ENCODE data around the gene UBL3. TPM values are rescaled to one million over a fixed set of nuclear protein-coding genes. Genes with fewer than 3 reads are reported as not detected.
A peak's percentile ranks its signal among the peaks of the same experiment; 100 is the strongest.

UBL3 gene
- total RNA-seq, 2 experiments from 2014 or later = 15.3 to 15.5 TPM

DNA sequence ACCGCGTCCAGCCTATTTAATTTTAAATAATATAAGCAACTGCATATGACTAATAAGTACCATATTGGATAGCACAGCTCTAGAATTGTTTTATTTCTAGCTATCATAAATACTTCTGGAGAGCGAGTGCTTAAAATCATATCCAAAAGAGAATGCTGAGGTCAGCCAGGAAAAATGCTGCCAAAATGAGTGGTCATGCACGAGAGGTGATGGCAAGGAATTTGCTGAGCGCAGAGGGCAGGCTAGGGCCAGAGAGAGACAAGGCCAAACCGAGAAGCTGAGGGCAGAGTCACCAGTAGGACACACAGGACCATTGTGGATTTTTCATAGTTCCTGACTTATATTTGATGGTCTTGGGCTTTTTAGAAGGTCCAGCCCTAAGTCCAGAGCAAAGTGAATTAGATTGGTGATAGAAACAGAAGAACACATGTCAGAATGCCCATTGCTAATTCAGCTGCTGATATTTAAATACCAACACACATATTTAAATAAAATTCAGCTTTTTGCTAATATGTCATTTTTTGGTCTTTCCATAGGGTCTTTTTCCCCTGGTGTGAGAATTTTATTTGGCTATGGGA is 33.6 kb upstream of the UBL3 start:
- peaks cover 14% of the 10 kb centered on the region for H3K4me1 Mint-ChIP-seq (ENCODE audit: low read depth)
- intact Hi-C loops (cut with micrococcal nuclease) = no loop called here
- no peaks in the 10 kb centered on the region for H3K27me3 Mint-ChIP-seq
- H3K4me3 Mint-ChIP-seq = no peak overlapping the region
- H3K36me3 Mint-ChIP-seq = no peaks in the 10 kb centered on the region
- no peak for DNase-seq
- H3K27ac Mint-ChIP-seq = no peak overlapping the region
- ChIA-PET POLR2A (no interaction called here), CTCF (interaction anchor here (0.9 kb wide), 1 partner anchor 229 kb away, joined by 3 read pairs; no protein-coding TSS in a partner anchor)
- no peaks in the 10 kb centered on the region for H3K9me3 Mint-ChIP-seq

GRCh38 chr13:29882076-29882475 is 31.7 kb upstream of the UBL3 start:
- no peak for DNase-seq
- Mint-ChIP-seq H3K36me3 (no peaks in the 10 kb centered on the region), H3K27me3 (no peaks in the 10 kb centered on the region), H3K27ac (no peak overlapping the region), H3K4me3 (no peak overlapping the region), H3K9me3 (no peaks in the 10 kb centered on the region), H3K4me1 (ENCODE audit: low read depth) (peaks cover 11% of the 10 kb centered on the region)
- POLR2A ChIA-PET = no interaction called here
- CTCF ChIA-PET = no interaction called here
- intact Hi-C loops (cut with micrococcal nuclease) = no loop called here

GRCh38 chr13:29878101-29878500 is 27.7 kb upstream of the UBL3 start:
- Mint-ChIP-seq H3K4me1 (ENCODE audit: low read depth) (no peaks in the 10 kb centered on the region), H3K27me3 (peaks cover 10% of the 10 kb centered on the region), H3K4me3 (no peak overlapping the region), H3K9me3 (no peaks in the 10 kb centered on the region), H3K27ac (no peak overlapping the region), H3K36me3 (no peaks in the 10 kb centered on the region)
- CTCF ChIA-PET = interaction anchor here (1.1 kb wide), 1 partner anchor 45 kb away, joined by 3 read pairs; no protein-coding TSS in a partner anchor
- intact Hi-C loops (cut with micrococcal nuclease) = no loop called here
- POLR2A ChIA-PET = no interaction called here
- no peak for DNase-seq

DNA sequence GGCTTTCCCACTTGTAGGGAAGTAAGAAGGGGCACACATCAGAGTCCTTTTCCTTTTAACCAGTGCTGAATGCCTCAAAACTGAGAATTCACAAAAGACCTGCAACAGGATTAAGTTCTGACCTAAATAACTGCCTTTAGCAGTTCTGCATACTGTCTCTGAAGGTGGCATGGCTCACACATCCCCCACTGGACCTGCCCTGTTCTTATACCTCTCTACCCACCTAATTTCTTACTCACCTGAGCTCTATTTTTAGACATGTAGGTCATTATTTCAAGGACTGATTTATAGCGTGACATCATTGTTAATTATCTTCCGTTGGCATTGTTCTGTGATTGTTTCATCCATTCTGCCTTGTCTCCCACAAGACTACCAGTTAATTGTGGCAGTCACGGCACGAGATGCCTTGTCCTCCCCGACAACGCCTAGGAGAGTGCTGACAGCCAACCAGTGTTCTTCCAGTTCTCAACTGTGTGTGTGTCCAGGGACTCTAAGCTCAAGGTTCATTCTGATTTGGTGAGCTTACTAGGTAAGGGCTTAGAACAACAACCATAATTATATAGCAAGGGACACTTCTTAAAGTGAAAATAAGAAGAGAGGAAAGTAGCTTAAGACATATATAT is 27.1 kb upstream of the UBL3 start:
- intact Hi-C loops (cut with micrococcal nuclease) = no loop called here
- Mint-ChIP-seq H3K36me3 (no peaks in the 10 kb centered on the region), H3K27me3 (peaks cover 11% of the 10 kb centered on the region), H3K27ac (no peak overlapping the region), H3K4me3 (no peak overlapping the region), H3K9me3 (no peaks in the 10 kb centered on the region), H3K4me1 (ENCODE audit: low read depth) (no peaks in the 10 kb centered on the region)
- ChIA-PET CTCF (interaction anchor here (1.1 kb wide), 1 partner anchor 46 kb away, joined by 3 read pairs; no protein-coding TSS in a partner anchor), POLR2A (no interaction called here)
- no peak for DNase-seq

GRCh38 chr13:29875646-29876045 is 25.2 kb upstream of the UBL3 start:
- peaks cover 16% of the 10 kb centered on the region for H3K27me3 Mint-ChIP-seq
- no peak overlapping the region for H3K27ac Mint-ChIP-seq
- DNase-seq = no peak
- CTCF ChIA-PET = no interaction called here
- POLR2A ChIA-PET = no interaction called here
- intact Hi-C loops (cut with micrococcal nuclease) = no loop called here
- no peaks in the 10 kb centered on the region for H3K4me1 Mint-ChIP-seq (ENCODE audit: low read depth)
- H3K9me3 Mint-ChIP-seq = no peaks in the 10 kb centered on the region
- no peak overlapping the region for H3K4me3 Mint-ChIP-seq
- H3K36me3 Mint-ChIP-seq = no peaks in the 10 kb centered on the region

- H3K27ac Mint-ChIP-seq = no peak overlapping the region
- H3K36me3 Mint-ChIP-seq = no peaks in the 10 kb centered on the region
- no peak overlapping the region for H3K4me3 Mint-ChIP-seq
- peaks cover 9% of the 10 kb centered on the region for H3K27me3 Mint-ChIP-seq
- no peak for DNase-seq
- ChIA-PET POLR2A (no interaction called here), CTCF (interaction anchor here (1.1 kb wide), 1 partner anchor 360 kb away, joined by 3 read pairs; no protein-coding TSS in a partner anchor)
- H3K9me3 Mint-ChIP-seq = no peaks in the 10 kb centered on the region
- intact Hi-C loops (cut with micrococcal nuclease) = no loop called here
- no peaks in the 10 kb centered on the region for H3K4me1 Mint-ChIP-seq (ENCODE audit: low read depth)
Measured at GRCh38 chr13:29868581-29868980, 18.2 kb upstream of the UBL3 start.

- Mint-ChIP-seq H3K4me3 (no peak overlapping the region), H3K36me3 (no peaks in the 10 kb centered on the region), H3K27me3 (peaks cover 6% of the 10 kb centered on the region), H3K9me3 (no peaks in the 10 kb centered on the region), H3K4me1 (ENCODE audit: low read depth) (no peaks in the 10 kb centered on the region), H3K27ac (no peak overlapping the region)
- CTCF ChIA-PET = interaction anchor here (1.5 kb wide), 1 partner anchor 59 kb away, joined by 5 read pairs; no protein-coding TSS in a partner anchor
- intact Hi-C loops (cut with micrococcal nuclease) = no loop called here
- POLR2A ChIA-PET = no interaction called here
- DNase-seq = no peak
Measured at GRCh38 chr13:29865934-29866333, 15.5 kb upstream of the UBL3 start.

- ChIA-PET POLR2A (no interaction called here), CTCF (no interaction called here)
- no peaks in the 10 kb centered on the region for H3K9me3 Mint-ChIP-seq
- H3K4me3 Mint-ChIP-seq = no peak overlapping the region
- H3K27me3 Mint-ChIP-seq = peaks cover 6% of the 10 kb centered on the region
- DNase-seq = no peak
- intact Hi-C loops (cut with micrococcal nuclease) = no loop called here
- no peak overlapping the region for H3K27ac Mint-ChIP-seq
- peaks cover 7% of the 10 kb centered on the region for H3K4me1 Mint-ChIP-seq (ENCODE audit: low read depth)
- H3K36me3 Mint-ChIP-seq = no peaks in the 10 kb centered on the region
Measured at GRCh38 chr13:29861694-29862110, 11.3 kb upstream of the UBL3 start.

DNA sequence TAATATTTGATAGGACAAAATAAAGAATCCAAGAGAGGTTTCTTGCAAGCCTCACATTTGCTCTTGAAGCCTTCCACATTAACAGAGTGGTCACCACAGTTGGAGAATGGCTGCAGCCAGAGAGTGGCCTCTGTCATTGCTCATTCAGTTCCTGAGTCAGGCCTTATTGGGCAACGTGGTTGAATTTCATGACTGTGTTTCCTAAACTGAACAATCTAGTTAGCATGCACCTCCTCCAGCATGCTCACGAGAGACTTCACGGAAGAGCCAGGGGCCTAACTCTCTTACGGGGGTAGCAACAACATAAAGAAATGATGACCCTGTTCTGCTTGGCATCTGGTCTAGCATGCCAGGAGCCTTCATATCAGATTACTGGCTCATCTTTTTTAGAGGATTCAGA is 9.6 kb upstream of the UBL3 start:
- DNase-seq = peak; percentile 31
- Mint-ChIP-seq H3K4me1 (ENCODE audit: low read depth) (peaks cover 18% of the 10 kb centered on the region), H3K36me3 (no peaks in the 10 kb centered on the region), H3K4me3 (no peak overlapping the region), H3K27me3 (peaks cover 6% of the 10 kb centered on the region), H3K9me3 (no peaks in the 10 kb centered on the region), H3K27ac (no peak overlapping the region)
- intact Hi-C loops (cut with micrococcal nuclease) = no loop called here
- CTCF ChIA-PET = no interaction called here
- POLR2A ChIA-PET = no interaction called here

- Mint-ChIP-seq H3K36me3 (no peaks in the 10 kb centered on the region), H3K27me3 (peaks cover 3% of the 10 kb centered on the region), H3K27ac (no peak overlapping the region), H3K4me1 (ENCODE audit: low read depth) (peaks cover 27% of the 10 kb centered on the region), H3K9me3 (no peaks in the 10 kb centered on the region), H3K4me3 (no peak overlapping the region)
- intact Hi-C loops (cut with micrococcal nuclease) = no loop called here
- CTCF ChIA-PET = interaction anchor here (1.1 kb wide), 1 partner anchor 65 kb away, joined by 3 read pairs; no protein-coding TSS in a partner anchor
- POLR2A ChIA-PET = no interaction called here
- no peak for DNase-seq
Measured at GRCh38 chr13:29858667-29859066, 8.2 kb upstream of the UBL3 start.

- no peaks in the 10 kb centered on the region for H3K9me3 Mint-ChIP-seq
- no peak overlapping the region for H3K4me3 Mint-ChIP-seq
- peaks cover 30% of the 10 kb centered on the region for H3K4me1 Mint-ChIP-seq (ENCODE audit: low read depth)
- intact Hi-C loops (cut with micrococcal nuclease) = no loop called here
- ChIA-PET CTCF (interaction anchor here (1.1 kb wide), 1 partner anchor 65 kb away, joined by 3 read pairs; no protein-coding TSS in a partner anchor), POLR2A (no interaction called here)
- peaks cover 3% of the 10 kb centered on the region for H3K27me3 Mint-ChIP-seq
- H3K27ac Mint-ChIP-seq = no peak overlapping the region
- DNase-seq = no peak
- H3K36me3 Mint-ChIP-seq = no peaks in the 10 kb centered on the region
Measured at GRCh38 chr13:29858231-29858630, 7.8 kb upstream of the UBL3 start.

- ChIA-PET CTCF (no interaction called here), POLR2A (no interaction called here)
- DNase-seq = no peak
- no peaks in the 10 kb centered on the region for H3K27me3 Mint-ChIP-seq
- no peak overlapping the region for H3K27ac Mint-ChIP-seq
- H3K9me3 Mint-ChIP-seq = no peaks in the 10 kb centered on the region
- intact Hi-C loops (cut with micrococcal nuclease) = no loop called here
- H3K4me3 Mint-ChIP-seq = no peak overlapping the region
- peaks cover 35% of the 10 kb centered on the region for H3K4me1 Mint-ChIP-seq (ENCODE audit: low read depth)
- no peaks in the 10 kb centered on the region for H3K36me3 Mint-ChIP-seq
Measured at GRCh38 chr13:29857085-29857484, 6.7 kb upstream of the UBL3 start.

DNA sequence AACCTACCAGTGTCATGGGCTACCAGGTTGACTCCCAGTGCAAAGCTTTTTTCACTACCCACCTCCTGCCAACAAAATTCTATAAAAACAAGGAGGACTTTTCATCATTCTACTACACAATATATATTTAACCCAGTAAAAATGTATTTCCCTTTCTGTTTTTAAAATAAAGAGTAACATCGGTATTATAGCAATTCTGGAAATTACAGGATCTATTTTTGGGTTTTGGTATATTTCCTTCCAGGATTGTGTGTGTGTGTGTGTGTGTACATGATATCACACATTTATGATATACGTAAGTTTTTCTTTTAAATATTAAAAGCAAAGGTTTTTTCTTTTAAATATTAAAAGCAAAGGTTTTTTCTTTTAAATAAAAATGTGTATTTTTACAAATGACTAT is 6.0 kb upstream of the UBL3 start:
- POLR2A ChIA-PET = no interaction called here
- intact Hi-C loops (cut with micrococcal nuclease) = no loop called here

More for the DNA sequence above, 6.0 kb upstream of the UBL3 start:
- Mint-ChIP-seq H3K27me3 (no peaks in the 10 kb centered on the region), H3K9me3 (no peaks in the 10 kb centered on the region), H3K36me3 (no peaks in the 10 kb centered on the region), H3K4me3 (no peak overlapping the region), H3K4me1 (ENCODE audit: low read depth) (peaks cover 37% of the 10 kb centered on the region), H3K27ac (no peak overlapping the region)
- CTCF ChIA-PET = interaction anchor here (0.9 kb wide), 1 partner anchor 256 kb away, joined by 3 read pairs; no protein-coding TSS in a partner anchor
- no peak for DNase-seq

All from activated CD4-positive, alpha-beta memory T cell treated with anti-CD3 and anti-CD28 coated beads for 36 hours (primary cell).